Loucy (cell line): ENCODE data around the gene CTU2.

ENCODE experiments used
- H2AFZ ChIP-seq: fragments of 200-600 bp; sonication (generic); 2 replicates; pipeline ENCODE4 v1.6.0; 2016; ENCODE audit warnings: antibody characterized with exemption, mild to moderate bottlenecking, low read length, moderate library complexity
- H3F3A ChIP-seq: fragments of 200-600 bp; 2 replicates; pipeline ENCODE4 v1.6.0; 2016; ENCODE audit warnings: antibody characterized with exemption, low read depth, mild to moderate bottlenecking
- H3K27me3 ChIP-seq: fragments of 200-600 bp; sonication (generic); 2 replicates; pipeline ENCODE4 v1.6.1; 2014; ENCODE audit warnings: low read length, mild to moderate bottlenecking; ENCODE audit not compliant: insufficient read depth, poor library complexity, severe bottlenecking
- H3K36me3 ChIP-seq: fragments of 200-600 bp; sonication (generic); 2 replicates; pipeline ENCODE4 v1.6.1; 2016; ENCODE audit warnings: low read length; ENCODE audit not compliant: insufficient read depth
- H3K4me1 ChIP-seq: fragments of 200-600 bp; sonication (generic); 2 replicates; pipeline ENCODE4 v1.5.1; 2014; ENCODE audit warnings: low read length, mild to moderate bottlenecking; ENCODE audit not compliant: insufficient read depth, poor library complexity, severe bottlenecking
- H3K4me2 ChIP-seq: fragments of 200-600 bp; sonication (generic); 2 replicates; pipeline ENCODE4 v1.6.0; 2014; ENCODE audit warnings: antibody characterized with exemption, low read length, low read depth, mild to moderate bottlenecking; ENCODE audit not compliant: poor library complexity, severe bottlenecking
- H3K4me3 ChIP-seq: fragments of 200-600 bp; sonication (generic); 2 replicates; pipeline ENCODE4 v1.5.1; 2014; ENCODE audit warnings: low read length, mild to moderate bottlenecking, mixed read lengths; ENCODE audit not compliant: poor library complexity, severe bottlenecking
- H3K79me2 ChIP-seq: fragments of 200-600 bp; sonication (generic); 2 replicates; pipeline ENCODE4 v1.6.1; 2014; ENCODE audit warnings: low read length; ENCODE audit not compliant: insufficient read depth
- H3K9ac ChIP-seq: fragments of 200-600 bp; sonication (generic); 2 replicates; pipeline ENCODE4 v1.6.0; 2014; ENCODE audit warnings: mild to moderate bottlenecking, low read depth, low read length, moderate library complexity; ENCODE audit not compliant: poor library complexity, severe bottlenecking
- H3K9me2 ChIP-seq: fragments of 200-600 bp; sonication (generic); replicated peaks from 2 replicates; pipeline ENCODE4 v1.6.1; 2016; ENCODE audit warnings: low read depth, low read length, mixed read lengths
- H3K9me3 ChIP-seq: fragments of 200-600 bp; sonication (generic); 2 replicates; pipeline ENCODE4 v1.6.1; 2014; ENCODE audit warnings: mild to moderate bottlenecking, antibody characterized with exemption, low read length, low read depth; ENCODE audit not compliant: insufficient read depth
- H4K20me1 ChIP-seq: fragments of 200-600 bp; sonication (generic); 2 replicates; pipeline ENCODE4 v1.6.0; 2014; ENCODE audit warnings: antibody characterized with exemption, low read length, mild to moderate bottlenecking; ENCODE audit not compliant: insufficient read depth, poor library complexity, severe bottlenecking
- EZH2phosphoT487 ChIP-seq: fragments of 200-600 bp; IDR thresholded peaks from 2 replicates; pipeline ENCODE4 v1.6.1; 2018; ENCODE audit warnings: antibody characterized with exemption, mild to moderate bottlenecking, moderate library complexity, borderline replicate concordance
- TF ChIP-seq, protein P1 (sequence below): fragments of 200-600 bp; sonication (generic); conservative IDR thresholded peaks from 2 replicates; pipeline ENCODE4 v1.5.1; 2014; ENCODE audit warnings: mild to moderate bottlenecking, antibody characterized with exemption, low read length

CTU2 gene

DNA sequence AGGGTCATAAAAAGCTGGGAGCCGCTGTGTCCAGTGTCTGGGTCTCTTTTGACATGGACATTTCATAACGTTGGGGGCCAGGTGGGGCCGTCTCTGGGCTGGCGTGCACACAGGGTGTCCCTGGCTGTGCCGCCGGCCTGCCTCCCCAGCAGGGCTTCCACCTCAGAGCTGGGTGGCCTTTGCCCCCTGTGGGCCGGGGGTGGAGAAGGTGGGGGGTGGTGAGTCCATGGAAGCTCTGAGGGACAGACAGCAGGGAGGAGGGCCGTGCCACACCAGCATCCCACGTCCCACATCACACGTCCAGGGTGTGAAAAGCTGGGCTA, 19.1 kb upstream of the CTU2 start:
- H3K4me1 ChIP-seq: peaks cover 6% of the 10 kb centered on the region
- no peaks in the 10 kb centered on the region for H3F3A ChIP-seq
- no peak overlapping the region for H2AFZ ChIP-seq
- no peak overlapping the region for H3K4me2 ChIP-seq
- H4K20me1 ChIP-seq: no peaks in the 10 kb centered on the region
- no peak overlapping the region for H3K4me3 ChIP-seq
- no peak for TF ChIP-seq EZH2phosphoT487
- TF ChIP-seq, protein P1, sequence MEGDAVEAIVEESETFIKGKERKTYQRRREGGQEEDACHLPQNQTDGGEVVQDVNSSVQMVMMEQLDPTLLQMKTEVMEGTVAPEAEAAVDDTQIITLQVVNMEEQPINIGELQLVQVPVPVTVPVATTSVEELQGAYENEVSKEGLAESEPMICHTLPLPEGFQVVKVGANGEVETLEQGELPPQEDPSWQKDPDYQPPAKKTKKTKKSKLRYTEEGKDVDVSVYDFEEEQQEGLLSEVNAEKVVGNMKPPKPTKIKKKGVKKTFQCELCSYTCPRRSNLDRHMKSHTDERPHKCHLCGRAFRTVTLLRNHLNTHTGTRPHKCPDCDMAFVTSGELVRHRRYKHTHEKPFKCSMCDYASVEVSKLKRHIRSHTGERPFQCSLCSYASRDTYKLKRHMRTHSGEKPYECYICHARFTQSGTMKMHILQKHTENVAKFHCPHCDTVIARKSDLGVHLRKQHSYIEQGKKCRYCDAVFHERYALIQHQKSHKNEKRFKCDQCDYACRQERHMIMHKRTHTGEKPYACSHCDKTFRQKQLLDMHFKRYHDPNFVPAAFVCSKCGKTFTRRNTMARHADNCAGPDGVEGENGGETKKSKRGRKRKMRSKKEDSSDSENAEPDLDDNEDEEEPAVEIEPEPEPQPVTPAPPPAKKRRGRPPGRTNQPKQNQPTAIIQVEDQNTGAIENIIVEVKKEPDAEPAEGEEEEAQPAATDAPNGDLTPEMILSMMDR: no peak
- no peaks in the 10 kb centered on the region for H3K79me2 ChIP-seq
- no peaks in the 10 kb centered on the region for H3K36me3 ChIP-seq
- H3K27me3 ChIP-seq: no peaks in the 10 kb centered on the region
- no peaks in the 10 kb centered on the region for H3K9me3 ChIP-seq
- no peak overlapping the region for H3K9ac ChIP-seq
- H3K9me2 ChIP-seq: no peaks in the 10 kb centered on the region

DNA sequence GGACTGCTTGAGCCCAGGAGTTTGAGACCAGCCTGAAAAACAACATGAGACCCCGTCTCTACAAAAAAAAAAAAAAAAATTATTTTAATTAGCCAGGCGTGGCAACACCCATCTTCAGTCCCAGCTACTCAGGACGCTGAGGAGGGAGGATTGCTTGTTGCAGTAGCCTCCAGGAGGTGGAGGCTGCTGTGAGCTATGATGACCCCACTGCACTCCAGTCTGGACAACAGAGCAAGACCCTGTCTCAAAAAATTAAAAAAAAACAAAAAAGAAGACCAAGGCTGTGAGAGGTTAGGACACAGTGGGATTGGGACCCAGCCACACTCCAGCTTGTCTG, 18.7 kb upstream of the CTU2 start:
- H3K4me1 ChIP-seq: peaks cover 6% of the 10 kb centered on the region
- TF ChIP-seq EZH2phosphoT487: no peak
- H3K4me2 ChIP-seq: no peak overlapping the region
- no peaks in the 10 kb centered on the region for H3K36me3 ChIP-seq
- no peak overlapping the region for H3K9ac ChIP-seq
- H2AFZ ChIP-seq: no peak overlapping the region
- H4K20me1 ChIP-seq: no peaks in the 10 kb centered on the region
- no peaks in the 10 kb centered on the region for H3K9me2 ChIP-seq
- no peaks in the 10 kb centered on the region for H3K9me3 ChIP-seq
- H3K79me2 ChIP-seq: no peaks in the 10 kb centered on the region
- H3K4me3 ChIP-seq: no peak overlapping the region
- no peaks in the 10 kb centered on the region for H3F3A ChIP-seq
- H3K27me3 ChIP-seq: no peaks in the 10 kb centered on the region

DNA sequence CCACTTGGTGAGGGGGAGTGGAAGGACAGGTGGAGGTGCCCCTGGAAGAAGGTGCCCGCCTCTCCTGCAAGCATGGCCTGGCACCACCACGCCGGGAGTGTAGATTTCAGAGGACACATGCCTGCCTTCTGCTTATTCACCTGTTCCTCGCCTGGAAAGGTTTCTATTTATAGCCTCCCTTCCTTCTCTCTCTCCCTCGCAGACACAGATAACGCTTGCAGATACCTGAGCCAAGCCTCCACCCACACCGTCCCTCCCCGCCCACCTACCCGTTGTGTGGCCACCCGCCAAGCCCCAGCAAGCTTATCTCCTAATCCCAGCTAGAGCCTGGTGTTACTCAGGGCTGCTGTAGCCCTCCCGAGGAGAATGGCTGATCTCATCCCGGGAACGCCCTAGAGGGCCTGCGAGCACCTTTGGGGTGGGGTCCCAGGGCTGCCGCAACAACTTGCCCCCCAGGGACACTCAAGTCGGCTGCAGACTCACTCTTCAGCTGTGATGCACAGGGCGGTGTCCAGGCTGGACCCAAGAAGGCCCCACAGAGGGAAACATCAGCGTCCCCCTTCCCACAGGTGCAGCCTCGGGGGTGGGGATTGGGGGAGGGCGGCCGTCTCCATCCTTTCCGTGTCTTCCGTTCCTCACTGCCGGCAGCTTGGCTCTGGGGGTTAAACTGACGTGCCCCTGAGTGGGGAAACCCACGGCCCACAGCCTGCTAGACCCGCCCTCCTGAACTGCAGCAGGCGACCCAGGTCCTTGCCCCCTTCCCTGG, 18.1 kb upstream of the CTU2 start:
- TF ChIP-seq, protein P1: no peak
- TF ChIP-seq EZH2phosphoT487: no peak
- no peaks in the 10 kb centered on the region for H4K20me1 ChIP-seq
- H3K4me1 ChIP-seq: peaks cover 6% of the 10 kb centered on the region
- H3K9ac ChIP-seq: no peak overlapping the region
- no peak overlapping the region for H3K4me2 ChIP-seq
- H3K9me2 ChIP-seq: no peaks in the 10 kb centered on the region
- H3K79me2 ChIP-seq: no peaks in the 10 kb centered on the region
- no peak overlapping the region for H2AFZ ChIP-seq
- H3K36me3 ChIP-seq: no peaks in the 10 kb centered on the region
- H3K4me3 ChIP-seq: no peak overlapping the region
- H3K27me3 ChIP-seq: no peaks in the 10 kb centered on the region
- no peaks in the 10 kb centered on the region for H3F3A ChIP-seq
- no peaks in the 10 kb centered on the region for H3K9me3 ChIP-seq
